HG02885 (cell line): ENCODE data around the gene KIF18B.
A peak's percentile ranks its signal among the peaks of the same experiment; 100 is the strongest.

Source experiments
- ATAC-seq: cut with Tn5 transposase; IDR thresholded peaks from one replicate; pipeline ENCODE4 v1.9.1; 2021; ENCODE audit warnings: mild to moderate bottlenecking; ENCODE audit not compliant: unreplicated experiment, poor library complexity

KIF18B gene

DNA sequence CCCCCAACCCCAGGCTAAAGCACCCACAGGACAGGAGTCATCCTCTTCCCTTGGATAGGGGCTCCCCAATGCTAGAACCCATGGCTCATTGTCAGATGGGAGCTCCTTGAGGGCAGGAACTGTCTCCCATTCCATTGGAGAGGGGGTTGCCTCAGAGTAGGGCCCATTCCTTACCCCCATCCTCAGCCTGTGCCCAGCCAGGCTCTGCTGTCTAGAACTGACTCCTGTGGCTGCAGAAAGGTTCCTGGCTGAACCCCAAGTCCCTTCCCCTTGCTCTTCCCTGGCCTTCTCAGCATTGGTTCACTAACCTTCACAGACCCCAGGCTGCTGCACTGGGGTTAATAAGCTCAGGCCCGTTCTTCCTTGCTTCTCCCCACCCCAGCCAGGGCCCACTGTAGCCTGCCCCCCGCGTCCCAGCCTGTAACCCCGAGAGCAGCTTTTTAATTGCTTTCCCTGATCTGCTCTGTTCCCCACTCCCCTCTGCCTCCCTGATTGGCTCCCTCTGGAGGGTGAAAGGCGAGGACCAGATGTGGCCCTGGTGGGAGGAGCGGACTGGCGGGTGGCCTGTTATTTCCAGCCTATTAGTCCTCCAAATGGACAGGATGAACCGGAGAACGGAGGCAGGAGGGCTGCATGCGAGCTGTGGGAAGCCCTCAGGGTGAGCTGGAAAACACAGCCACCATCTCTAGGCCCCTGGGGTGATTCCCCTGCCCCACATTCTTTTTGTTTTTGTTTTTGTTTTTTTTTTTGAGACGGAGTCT is 26.3 kb downstream of the KIF18B start:
- ATAC-seq = no peak

DNA sequence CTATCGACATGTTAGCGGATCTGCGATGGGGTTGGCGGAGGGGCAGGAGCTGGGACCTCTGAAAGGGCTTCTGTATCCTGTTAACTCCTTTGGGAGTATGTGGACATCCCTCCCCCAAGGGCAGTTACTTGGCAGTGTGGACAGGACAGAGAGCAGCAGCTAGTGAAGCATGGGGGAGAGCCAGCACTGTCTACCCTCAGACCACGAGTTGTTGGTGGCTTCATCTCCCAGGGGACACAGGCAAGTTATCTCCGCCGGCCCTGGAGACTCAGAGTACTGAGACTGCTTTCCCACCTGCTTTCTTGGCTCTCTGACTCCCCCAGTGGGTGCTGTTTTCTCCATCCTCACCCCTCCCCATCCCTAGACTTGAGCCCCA is 27.0 kb downstream of the KIF18B start:
- no peak for ATAC-seq

DNA sequence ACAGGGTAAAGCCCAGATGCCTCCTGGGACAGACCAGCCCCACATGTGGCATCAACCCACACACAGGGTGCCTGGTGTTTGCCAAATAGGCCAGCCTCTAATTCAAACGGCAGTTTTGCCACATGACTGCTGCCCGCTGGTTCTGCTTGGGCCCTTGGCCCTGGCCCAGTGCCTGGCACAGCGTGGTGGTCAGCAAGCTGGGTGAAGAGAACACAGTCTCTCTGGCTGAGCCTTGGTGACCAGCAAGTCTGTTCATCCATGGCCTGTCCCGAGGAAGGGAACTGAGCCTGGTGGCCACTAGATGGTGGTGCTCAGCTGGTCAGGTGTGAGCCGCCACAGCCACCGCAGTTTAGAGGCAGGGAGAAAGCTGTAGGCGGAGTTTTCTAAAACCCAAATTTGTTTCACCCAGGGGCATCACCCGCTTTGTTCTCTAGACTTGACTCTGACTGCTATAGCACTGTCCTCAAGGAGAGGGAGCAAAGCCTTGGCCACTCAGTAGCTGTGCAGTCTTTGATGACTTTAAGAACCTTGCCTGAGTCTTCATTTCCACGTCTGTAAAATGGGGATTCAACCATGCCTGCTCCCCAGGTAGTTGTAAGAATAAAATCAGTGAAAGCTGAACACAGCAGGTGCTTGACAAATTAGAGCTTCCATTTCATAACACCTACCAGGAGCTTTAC is 27.5 kb downstream of the KIF18B start:
- ATAC-seq = peak; percentile 78

DNA sequence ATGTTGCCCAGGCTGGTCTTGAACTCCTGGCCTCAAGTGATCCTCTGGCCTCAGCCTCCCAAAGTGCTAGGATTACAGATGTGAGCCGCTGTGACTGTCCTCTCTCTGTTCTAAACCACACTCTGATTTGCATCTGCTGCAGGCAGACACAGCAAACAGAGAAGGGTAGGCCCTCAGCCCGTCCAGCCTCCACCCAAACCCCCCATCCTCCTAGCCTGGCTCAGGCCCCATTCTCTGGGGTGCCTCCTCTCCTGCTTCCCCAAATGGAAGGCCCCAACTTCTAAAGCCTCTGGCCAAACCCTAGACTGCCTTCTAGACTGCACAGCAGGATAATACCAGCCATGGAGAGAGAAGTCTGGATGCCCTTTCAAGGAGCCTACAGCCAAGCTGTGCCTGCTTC is 28.2 kb downstream of the KIF18B start:
- ATAC-seq = no peak

DNA sequence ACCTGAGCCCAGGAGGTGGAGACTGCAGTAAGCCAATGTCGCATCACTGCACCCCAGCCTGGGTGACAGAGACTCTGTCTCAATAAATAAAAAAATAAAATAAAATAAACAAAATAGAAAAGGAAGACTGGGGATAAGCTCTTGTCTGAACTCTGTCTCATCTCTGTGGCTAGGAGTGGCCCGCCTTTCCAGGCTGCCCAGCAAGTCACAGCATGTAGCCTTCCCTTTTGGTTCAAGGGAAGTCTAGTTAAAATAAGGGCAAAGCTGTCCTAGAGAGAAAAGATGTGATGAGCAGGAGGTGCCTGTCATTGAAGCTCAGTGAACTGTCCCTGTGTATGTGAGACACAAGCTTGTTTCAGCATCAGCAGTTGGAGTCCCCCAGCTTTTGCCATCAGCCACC is 29.6 kb downstream of the KIF18B start:
- ATAC-seq = no peak

DNA sequence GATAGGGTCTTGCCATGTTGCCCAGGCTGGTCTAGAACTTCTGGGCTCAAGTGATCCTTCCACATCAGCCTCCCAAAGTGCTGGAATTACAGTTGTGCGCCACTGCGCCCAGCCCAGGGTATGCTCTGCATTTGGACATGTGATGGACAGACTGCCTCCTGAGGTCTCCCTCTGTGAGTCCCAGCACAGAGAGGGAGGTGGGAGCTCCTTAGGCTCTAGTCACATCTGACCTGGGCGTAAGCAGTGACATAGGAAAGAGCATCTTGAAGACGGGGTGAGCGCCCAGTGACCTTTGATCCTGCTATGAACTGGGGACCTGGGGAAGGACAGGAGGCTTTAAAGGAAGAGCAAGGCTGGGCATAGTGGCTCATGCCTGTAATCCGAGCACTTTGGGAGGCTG is 30.1 kb downstream of the KIF18B start:
- no peak for ATAC-seq

DNA sequence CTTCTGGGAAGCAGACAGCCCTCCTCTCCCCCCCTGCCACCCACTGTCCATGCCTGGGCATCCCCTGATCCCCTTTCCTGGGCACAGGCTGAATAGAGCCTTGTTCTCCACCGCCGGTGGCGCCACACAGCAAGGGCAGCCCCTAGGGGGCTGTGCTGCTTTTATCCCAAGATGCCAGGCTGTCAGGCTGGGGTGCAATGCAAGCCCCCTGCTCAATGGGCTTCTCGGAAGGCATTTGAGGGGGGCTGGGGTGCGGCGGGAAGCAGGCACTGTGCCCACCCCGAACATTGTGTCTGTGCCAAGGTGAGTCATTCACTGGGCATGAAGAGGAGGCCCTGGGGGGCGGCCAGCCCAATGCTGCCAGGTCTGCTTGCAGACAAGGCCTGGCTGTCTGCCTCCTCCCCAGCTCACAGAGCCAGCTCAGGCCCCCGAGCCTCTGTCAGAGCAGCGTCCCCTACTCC is 30.8 kb downstream of the KIF18B start:
- ATAC-seq = no peak

DNA sequence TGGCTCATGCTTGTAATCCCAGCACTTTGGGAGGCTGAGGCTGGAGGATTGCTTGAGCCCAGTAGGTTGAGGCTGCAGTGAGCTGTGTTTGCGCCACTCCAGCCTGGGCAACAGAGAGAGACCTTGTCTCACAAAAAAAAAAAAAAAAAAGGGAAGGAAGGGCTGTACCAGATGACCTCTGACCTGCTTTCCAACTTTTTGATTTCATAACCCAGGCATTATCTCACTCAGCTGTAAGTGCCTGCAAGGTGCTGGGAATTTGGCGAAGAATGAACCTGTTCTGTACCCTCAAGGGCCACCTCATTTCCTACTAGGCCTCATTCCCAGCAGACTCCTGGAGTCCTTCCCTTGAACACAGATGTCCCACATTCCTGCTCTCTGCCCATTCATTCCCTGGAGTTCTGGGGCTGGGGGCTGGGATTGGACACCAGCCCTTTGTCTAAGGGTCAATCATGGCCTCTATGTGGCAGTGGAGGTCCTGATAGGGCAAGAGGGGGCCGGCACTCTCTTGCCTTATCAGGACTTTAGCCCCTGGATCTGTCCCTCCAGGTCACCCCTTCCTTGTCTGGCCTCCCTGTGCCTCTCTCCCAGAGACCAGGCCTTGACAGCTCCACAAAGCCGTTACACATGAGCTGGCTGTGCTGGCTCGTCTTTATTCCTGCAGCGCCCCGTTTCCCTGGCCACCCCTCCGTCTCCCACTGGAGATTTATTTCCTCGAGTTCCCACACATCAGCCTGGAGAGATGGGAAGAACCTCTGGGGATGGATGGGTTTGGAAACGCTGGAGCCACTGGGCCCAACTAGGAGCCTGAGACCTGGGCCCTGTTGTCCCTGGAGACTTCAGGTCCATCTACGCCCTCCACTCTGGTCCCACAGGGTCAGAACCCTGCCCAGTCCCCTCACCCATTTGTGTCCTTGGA is 31.5 kb downstream of the KIF18B start:
- no peak for ATAC-seq

DNA sequence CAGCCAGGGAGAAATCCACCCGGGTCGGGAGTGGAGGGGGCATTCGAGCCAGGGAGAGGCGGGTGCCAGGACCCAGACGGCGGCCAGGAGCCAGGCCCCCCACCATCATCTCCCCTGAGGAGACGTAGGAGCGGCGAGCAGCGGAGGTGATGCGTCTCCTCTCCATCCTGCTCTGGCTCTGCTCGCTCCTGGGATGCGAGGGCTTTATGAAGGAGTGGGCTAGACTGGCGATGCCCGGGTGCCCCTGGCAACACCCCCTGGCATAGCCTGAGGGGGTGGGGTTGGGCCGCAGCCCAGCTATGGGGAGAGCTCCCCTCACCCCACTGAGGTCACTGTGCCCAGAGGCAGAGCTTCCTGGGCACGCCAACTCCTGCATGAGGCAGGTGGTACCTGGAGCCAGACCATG is 32.2 kb downstream of the KIF18B start, which contains the start of gene GFAP:
TSS of gene GFAP (minus strand) at position 180 of the 406 bp plus-strand sequence. CDS start at position 166, 14 bp downstream.
- ATAC-seq = no peak

DNA sequence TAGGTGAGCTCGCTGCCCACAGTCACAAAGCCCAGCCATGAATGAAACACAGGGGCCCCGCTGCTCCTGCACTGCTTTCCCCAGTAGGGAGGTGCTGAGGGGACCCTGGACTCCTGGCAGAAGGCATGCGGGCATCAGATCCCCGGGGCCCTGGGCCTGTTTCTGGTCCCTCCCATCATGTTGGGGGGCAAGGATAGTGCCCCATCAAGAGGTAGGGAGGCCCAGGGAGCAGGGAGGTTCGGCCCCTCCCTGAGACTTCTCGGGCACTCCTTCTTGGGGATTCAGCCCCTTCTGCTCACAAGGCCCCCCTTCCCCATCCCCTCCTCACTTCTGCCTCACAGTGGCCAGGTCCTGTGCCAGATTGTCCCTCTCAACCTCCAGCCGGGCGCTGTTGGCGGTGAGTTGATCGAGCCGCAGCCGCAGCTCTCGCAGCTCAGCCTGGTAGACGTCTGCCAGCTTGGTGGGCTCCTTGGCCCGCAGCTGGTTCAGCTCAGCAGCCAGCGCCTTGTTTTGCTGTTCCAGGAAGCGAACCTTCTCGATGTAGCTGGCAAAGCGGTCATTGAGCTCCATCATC is 32.8 kb downstream of the KIF18B start:
- ATAC-seq = no peak

DNA sequence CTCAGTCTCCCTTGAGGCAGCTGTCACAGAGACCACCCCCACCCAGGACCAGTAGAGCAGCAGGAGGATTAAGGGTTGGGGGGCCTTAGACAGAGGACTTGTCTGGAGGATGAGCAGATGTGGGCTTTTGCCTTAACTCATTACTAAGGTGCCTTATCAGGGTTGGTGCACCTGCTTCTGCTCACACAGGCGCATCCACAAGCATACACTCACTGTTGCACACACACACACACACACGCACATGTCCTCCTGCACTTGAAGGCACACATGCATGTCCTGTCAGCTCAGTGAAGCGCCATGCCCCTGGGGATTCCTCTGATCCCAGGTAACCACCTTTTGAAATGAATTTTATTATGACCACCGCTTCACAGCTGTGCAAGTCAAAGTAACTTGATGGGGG is 33.4 kb downstream of the KIF18B start:
- no peak for ATAC-seq

DNA sequence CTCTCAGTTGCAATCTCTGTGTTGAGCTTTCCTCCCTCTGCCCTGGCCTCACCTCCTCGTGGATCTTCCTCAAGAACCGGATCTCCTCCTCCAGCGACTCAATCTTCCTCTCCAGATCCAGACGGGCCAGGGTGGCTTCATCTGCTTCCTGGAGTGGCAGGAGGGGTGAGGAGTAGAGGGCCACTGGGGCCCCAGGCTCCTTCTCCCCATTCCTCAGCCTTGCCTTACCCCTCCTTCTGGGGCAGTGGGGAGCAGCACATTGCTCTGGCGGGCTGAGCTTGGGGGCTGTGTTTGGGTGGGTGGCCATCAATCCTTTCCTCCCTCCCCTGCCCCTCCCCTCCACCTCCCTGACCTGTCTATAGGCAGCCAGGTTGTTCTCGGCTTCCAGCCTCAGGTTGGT is 33.9 kb downstream of the KIF18B start:
- ATAC-seq = no peak

DNA sequence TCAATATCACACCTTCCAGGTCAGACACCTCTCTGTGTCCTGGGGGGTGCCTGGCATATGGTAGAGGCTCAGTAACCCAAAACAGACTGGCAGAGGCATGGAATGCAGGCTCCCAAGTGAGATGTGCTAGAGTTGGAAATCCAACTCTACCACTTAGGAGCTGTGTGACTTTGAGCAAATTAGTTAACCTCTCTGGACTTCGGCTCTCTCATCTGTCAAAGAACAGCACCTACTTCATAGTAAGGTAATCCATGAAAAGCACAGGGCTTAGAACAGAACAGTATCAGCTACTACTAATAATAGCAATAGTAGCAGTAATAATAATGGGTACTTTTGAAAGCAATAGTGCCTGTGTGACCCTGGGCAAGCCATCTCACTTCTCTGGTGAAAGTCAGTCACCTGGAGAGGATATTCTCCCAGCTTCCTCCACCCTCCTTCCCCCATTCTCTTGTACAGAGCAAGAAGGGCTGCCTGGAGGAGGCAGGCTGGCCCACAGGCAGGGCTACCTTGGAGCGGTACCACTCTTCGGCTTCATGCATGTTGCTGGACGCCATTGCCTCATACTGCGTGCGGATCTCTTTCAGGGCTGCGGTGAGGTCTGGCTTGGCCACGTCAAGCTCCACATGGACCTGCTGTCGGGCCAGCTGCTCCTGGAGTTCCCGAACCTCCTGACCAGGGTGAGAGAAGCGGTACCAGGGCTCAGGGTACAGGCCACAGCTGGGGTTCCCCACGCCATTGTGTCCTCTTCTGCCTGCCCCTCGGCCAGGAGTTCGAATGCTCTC is 34.6 kb downstream of the KIF18B start:
- no peak for ATAC-seq

DNA sequence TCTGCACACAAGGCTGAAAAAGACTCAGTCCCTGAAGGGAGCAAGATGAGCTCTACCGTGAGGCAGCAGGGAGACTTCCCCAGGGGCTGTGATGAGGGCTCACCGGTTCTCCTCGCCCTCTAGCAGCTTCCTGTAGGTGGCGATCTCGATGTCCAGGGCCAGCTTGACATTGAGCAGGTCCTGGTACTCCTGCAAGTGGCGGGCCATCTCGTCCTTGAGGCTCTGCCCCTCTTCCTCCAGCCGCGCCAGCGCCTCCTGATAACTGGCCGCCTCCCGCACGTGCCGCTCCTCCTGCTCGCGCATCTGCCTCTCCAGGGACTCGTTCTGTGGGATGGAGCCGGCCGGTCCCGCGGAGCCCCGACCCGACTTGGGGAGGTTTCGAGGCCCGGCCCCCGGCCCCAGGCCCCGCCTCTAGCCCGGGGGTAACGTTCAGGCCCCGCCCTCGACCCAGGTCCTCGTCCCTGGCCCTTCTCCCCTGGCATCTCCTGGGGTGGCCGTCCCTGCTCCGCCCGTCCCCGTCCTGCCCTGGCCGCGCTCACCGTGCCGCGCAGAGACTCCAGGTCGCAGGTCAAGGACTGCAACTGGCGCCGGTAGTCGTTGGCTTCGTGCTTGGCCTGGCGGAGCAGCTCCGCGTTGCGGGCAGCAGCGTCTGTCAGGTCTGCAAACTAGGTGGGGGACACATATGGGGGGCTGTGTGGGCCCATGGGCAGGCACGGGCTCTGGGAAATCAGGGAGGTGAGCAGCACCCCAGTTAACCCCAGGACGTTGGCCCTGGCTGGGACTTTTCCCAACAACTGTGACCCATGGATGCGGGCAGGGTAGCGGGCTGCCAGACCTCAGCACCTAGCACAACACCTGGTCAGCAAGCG is 36.2 kb downstream of the KIF18B start:
- ATAC-seq = no peak

DNA sequence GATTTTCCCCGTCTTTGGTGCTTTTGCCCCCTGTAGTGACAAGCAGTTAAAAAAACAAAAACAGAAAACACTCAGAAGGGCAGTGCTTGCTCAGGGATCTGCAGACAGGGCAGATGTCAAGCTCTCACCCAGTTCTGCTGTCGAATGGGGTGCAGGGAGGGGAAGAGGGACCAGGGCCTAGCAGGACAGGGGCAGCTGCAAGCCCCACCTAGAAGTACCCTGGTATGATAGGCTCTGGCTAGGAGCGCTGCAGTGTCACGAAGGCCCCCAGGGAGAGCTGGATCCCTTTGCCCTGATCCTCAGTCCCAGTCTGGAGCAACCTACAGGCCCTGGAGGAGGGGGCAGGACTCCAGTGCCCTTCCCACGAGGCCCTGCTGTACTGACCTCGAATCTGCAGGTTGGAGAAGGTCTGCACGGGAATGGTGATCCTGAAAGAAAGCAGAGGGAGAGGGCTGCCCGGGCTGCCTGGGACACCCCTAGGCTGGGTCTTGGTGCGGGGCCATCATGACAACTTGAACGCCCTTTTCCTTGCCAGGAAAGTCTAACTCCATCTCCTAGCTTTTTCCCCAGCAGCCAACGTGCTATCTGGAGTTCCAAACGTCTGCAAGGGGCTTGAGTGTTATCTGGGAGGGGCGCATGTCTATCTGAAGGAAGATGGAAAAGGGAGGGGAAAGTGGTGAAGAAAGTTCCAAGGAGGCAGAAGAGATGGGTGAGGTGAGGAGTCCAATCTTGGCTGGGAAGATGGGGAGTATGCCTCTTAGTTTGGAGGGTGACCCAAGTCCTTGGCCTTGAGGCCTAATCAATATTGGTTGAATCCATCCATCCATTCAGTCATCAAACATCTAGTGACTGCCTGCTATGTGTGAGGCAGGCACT is 37.1 kb downstream of the KIF18B start:
- ATAC-seq = no peak

DNA sequence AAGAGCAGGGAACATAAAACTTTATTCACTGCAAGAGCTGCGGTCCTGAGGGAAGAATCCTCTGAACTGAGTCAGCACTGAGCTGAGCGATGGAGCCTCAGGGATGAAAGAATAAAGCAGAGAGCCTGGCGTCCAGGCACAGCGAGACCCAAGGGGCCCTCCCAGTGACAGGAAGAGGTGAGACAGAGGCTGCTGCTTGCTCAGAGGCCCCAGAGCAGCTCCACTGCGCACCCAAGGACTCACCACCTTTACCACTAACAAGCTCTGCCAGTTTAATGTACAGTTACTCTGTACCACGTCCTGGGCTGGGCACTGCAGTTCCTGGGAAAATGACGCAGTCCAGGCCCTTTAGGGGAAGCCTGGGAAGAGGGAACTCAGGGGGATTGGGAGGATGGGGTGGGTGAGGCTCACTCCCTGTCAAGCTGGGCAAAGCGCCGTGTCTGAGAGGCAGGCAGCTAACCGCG is 37.9 kb downstream of the KIF18B start:
- ATAC-seq = no peak

DNA sequence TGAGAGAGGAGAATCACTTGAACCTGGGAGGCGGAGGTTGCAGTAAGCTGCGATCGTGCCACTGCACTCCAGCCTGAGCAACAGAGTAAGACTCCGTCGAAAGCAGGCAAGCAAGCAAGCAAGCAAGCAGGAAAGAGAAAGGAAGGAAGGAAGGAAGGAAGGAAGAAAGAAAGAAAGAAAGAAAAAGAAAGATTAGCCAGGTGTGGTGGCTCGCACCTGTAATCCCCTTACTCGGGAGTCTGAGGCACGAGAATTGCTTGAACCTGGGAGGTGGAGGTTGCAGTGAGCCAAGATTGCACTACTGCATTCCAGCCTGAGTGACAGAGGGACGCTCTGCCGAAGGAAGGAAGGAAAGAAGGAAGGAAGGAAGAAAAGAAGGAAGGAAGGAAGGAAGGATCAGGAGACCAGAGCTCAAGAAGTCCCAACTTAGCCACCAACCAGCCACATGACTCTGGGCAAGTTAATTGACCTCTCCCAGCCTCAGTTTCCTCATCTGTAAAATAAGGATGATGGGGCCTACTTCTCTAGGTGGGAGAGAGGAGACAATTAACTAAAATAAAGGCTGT is 38.7 kb downstream of the KIF18B start:
- ATAC-seq = no peak
